GM18909 (cell line): ENCODE measurements around the gene RPL41.
"Not testable (repeated sequence)": the region's sequence is repeated elsewhere in the genome, so short reads cannot be mapped to it uniquely, and the experiment has no call there.

Experiments used
- ATAC-seq: cut with Tn5 transposase; IDR thresholded peaks from one replicate; pipeline ENCODE4 v1.9.1; 2021; ENCODE audit warnings: mild to moderate bottlenecking; ENCODE audit not compliant: unreplicated experiment, poor library complexity

The RPL41 gene

GRCh38 chr12:56116267-56117081 lies at the start of gene RPL41:
Gene RPL41 (plus strand): TSS chr12:56116633.
- ATAC-seq = peak; percentile 51

DNA sequence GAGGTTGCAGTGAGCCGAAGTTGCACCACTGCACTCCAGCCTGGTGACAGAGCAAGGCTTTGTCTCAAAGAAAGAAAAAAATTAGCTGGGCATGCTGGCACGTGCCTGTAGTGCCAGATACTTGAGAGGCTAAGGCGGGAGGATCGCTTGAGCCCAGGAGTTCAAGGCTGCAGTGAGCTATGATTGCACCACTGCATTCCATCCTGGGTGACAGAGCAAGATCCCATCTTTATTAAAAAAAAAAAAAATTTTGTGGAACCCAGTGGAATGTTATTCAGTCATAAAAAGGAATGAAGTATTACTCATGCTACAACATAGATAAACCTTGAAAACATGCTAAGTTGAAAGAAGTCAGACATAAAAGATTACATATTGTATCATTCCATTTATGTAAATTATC lies 44.8 kb upstream of the RPL41 start:
- ATAC-seq = no peak

GRCh38 chr12:56074396-56074795 lies 42.0 kb upstream of the RPL41 start:
- ATAC-seq = no peak

DNA sequence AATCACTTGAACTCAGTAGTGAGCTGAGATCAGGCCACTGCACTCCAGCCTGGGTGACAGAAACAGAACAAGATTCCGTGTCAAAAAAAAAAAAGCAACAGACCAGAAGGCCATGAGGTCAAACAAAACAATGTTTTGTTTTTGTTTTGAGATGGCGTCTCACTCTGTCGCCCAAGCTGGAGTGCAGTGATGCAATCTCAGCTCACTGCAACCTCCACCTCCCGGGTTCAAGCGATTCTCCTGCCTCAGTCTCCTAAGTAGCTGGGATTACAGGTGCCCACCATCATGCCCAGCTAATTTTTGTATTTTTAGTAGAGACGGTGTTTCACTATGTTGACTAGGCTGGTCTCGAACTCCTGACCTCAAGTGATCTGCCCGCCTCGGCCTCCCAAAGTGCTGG lies 38.5 kb upstream of the RPL41 start:
- ATAC-seq = not testable (repeated sequence)

DNA sequence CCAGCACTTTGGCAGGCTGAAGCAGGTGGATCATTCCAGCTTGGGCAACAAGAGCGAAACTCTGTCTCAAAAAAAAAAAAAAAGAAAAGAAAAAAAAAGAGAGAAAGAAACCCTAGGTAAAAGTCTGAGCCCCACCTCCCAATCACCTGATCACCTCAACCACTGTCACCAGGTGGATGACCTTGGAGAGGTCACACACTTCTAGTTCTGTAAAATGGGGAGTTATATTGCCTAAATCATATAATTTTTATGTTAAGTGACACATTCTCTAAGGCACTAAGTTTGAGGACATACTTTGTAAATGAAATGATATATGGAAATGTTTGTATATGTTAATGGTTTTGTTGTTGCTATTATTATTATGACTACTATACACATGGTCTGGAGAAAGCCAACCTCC lies 38.0 kb upstream of the RPL41 start:
- ATAC-seq = no peak

GRCh38 chr12:56078931-56079722 lies 37.3 kb upstream of the RPL41 start:
- peak; percentile 77 for ATAC-seq

- peak; percentile 30 for ATAC-seq
Measured at GRCh38 chr12:56079723-56080555, 36.5 kb upstream of the RPL41 start, which contains the start of gene ERBB3. Gene ERBB3 (plus strand): TSS chr12:56080165. CDS start chr12:56080301, 136 bp downstream.

GRCh38 chr12:56080556-56081138 lies 35.8 kb upstream of the RPL41 start:
- ATAC-seq = no peak

DNA sequence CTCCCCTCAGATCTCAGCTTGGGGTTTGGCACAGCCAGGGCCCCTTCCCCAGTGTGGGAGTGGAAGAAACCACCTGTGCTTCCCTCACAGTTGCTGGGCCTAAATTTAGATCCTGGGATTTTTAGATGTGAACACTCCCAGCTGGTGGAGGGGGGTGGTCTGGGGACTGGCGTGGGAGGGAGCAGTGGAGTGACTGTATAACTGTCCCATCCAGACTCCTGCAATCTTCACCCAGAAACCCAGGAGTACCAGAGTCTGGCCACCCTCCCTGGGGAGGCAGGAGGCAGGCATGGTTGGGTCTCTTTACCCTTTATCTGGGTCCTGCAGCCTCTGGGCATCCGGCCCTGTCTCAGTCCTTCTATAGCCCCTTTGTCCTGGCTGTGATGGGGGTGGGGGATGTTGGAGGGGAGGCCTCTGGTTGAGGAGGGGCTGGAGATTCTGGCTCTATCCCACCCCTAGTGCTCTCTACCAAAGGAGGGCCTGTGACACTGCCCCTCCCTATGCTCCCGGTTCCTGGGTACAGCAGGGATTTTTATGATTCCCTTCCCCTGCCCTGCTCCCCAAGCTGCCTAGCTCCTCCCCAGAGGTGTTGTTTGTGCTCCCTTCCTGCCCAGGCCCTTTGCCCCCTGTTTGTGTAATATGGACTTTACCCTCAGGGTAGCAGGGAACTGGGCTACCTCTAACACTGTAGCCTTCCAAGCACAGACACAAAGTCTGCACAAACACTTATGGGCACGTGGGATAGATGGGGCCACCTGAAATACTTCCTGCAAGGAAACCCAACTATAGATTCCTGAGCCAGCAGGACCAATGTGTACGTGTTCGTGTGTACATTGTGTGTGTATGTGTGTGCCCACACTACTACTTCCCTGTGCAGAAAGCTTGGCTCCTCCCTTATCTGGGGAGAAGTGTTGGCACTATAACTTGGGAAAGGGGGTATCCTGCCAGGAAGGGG lies 34.8 kb upstream of the RPL41 start:
- no peak for ATAC-seq

DNA sequence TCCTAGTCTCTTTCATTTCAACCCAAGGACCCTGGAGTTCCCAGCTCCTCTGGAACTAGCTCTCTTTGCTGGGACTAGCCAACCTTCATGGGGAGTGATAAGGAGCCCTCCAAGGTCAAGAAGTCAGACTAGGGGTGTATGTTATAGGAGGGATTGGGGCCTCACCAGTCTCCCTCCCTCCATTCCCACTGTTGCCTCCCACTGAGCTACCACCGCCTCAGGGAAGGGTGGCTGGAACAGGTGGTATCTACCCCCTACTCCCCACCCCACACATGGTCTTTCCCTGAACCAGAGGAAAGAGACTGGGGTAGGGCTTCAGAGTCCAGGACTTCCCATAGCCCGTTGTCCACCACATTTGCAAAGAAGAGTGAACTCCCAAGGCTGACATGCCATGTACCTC lies 34.1 kb upstream of the RPL41 start:
- no peak for ATAC-seq

- no peak for ATAC-seq
Measured at GRCh38 chr12:56082967-56083366, 33.5 kb upstream of the RPL41 start.

DNA sequence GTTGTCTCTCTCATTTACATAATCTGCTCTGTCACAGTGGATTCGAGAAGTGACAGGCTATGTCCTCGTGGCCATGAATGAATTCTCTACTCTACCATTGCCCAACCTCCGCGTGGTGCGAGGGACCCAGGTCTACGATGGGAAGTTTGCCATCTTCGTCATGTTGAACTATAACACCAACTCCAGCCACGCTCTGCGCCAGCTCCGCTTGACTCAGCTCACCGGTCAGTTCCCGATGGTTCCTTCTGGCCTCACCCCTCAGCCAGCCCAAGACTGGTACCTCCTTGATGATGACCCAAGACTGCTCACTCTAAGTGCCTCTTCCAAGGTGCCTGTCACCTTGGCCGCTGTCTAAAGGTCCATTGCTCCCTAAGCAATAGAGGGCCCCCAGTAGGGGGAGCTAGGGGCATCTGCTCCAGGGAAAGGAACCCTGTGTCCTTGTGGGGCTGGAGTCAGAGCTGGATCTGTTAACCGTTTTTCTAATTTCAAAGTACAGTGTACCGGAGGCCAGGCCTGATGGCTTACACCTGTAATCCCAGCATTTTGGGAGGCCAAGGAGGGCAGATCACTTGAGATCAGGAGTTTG lies 31.4 kb upstream of the RPL41 start:
- no peak for ATAC-seq

DNA sequence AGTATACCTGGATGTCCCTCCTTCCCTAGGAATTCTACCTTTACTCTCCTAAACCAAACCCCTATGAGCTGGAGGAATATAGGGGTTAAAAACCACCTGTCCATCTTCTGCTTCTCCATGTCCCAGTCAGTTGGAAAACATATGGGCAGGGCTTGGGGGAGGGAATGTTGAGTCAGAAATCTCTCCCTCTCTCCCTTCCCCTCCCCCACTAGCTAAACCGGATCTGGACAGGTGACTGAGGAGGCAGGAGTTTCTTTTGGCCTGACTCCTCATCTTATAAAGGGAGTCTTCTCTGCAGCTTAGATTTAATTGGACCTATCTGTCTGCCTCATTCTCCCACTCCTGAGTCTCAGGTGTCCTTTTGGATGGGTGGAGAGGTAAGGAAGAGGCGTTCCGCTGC lies 30.3 kb upstream of the RPL41 start:
- ATAC-seq = no peak

- no peak for ATAC-seq
Measured at GRCh38 chr12:56086608-56087007, 29.8 kb upstream of the RPL41 start.

DNA sequence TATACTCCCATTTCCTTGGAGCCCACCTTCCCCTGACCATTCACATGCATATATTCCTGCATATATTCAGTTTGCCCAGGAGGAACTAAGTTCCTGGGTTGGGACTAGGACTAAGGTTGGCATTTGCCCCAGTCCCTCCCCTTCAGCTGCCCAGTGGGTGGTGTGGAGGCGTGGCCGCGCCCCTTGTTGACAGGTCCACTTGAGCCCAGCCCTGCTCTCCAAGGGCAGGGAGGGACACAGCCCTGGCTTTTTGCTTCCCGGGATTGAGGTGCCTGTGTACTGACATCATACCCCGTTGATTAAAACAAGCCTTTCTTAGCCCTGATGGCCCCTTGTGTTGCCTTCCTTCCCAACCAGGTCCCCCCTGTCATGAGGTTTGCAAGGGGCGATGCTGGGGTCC lies 29.2 kb upstream of the RPL41 start:
- ATAC-seq = no peak

GRCh38 chr12:56097738-56098137 lies 18.7 kb upstream of the RPL41 start:
- no peak for ATAC-seq

GRCh38 chr12:56098592-56098991 lies 17.8 kb upstream of the RPL41 start:
- no peak for ATAC-seq

DNA sequence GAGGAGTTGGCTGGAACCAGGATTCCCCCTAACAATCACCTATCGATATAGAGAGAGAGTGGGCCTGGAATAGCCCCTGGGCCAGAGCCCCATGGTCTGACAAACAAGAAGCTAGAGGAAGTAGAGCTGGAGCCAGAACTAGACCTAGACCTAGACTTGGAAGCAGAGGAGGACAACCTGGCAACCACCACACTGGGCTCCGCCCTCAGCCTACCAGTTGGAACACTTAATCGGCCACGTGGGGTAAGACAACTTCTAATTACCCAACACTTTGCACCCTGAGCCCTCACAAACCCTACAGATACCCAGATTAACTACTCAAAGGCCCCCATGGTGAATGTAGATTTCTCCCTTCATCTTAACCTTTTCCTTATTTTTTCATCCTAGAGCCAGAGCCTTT lies 16.6 kb upstream of the RPL41 start:
- no peak for ATAC-seq

DNA sequence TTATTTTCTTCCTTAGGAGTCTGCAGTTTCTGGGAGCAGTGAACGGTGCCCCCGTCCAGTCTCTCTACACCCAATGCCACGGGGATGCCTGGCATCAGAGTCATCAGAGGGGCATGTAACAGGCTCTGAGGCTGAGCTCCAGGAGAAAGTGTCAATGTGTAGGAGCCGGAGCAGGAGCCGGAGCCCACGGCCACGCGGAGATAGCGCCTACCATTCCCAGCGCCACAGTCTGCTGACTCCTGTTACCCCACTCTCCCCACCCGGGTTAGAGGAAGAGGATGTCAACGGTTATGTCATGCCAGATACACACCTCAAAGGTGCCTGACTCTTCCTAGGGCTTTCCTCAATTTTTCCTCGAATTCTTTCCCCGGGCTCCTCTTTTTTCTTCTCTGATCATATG lies 15.4 kb upstream of the RPL41 start:
- no peak for ATAC-seq
